D341Med (cell line): ENCODE results near the gene ABHD18.
"Not testable (repeated sequence)": the region's sequence is repeated elsewhere in the genome, so short reads cannot be mapped to it uniquely, and the experiment has no call there.

Source experiments
- DNase-seq: peaks from one replicate; pipeline ENCODE4 v3.0.0; 2012; ENCODE audit warnings: low spot score

Gene ABHD18

DNA sequence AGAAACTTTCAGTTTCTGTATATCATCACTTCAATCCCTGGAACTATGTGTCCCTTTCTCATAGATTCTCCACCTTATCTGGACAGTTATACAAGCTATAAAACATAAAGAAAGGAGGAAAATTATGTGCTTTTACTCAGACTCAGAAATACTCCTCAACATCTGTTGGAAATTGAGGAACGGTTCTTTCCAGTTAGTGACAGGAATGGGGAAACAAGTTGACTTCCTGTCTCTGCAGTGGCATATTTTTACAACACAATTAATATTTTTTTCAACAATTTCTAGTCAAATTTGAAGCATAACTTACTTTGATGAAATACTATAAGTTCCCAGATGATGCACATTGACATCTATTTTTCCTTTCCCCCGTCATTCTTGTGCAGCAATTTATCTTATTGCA, 27.9 kb downstream of the ABHD18 start:
- no peak for DNase-seq

DNA sequence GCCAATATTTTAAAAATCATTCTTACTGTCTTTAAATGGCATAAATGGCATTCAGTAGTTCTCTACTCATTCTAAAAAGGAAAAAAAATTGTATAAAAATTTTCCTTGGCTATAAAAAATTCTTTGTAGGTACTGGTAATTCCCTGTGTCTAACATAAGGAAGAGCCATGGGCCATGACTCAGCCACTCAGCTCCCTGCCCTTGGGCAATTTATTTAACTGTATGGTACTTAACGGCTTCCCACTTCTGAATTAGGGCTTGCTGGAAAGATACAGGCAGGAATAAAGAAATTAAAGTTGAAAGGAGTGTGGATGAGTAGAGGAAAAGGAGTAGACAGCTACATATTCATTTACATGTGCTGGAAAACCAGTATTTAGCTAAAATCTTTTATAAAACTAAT, 30.6 kb downstream of the ABHD18 start:
- no peak for DNase-seq

DNA sequence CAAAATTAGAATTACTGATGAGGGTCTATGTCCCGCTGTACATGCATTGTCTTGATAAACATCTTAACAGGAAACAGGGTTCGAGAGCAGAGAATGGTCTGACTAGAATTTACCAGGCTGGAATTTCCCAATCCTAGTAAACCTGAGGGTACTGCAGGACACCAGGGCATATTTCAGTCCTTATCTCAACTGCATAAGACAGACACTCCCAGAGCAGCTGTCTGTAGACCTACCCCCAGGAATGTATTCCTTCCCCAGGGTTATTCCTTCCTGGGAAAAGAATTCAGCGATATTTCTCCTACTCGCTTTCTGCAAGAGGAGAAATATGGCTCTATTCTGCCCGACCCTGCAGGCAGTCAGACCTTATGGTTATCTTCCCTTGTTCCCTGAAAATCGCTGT, 31.3 kb downstream of the ABHD18 start:
- DNase-seq = not testable (repeated sequence)

DNA sequence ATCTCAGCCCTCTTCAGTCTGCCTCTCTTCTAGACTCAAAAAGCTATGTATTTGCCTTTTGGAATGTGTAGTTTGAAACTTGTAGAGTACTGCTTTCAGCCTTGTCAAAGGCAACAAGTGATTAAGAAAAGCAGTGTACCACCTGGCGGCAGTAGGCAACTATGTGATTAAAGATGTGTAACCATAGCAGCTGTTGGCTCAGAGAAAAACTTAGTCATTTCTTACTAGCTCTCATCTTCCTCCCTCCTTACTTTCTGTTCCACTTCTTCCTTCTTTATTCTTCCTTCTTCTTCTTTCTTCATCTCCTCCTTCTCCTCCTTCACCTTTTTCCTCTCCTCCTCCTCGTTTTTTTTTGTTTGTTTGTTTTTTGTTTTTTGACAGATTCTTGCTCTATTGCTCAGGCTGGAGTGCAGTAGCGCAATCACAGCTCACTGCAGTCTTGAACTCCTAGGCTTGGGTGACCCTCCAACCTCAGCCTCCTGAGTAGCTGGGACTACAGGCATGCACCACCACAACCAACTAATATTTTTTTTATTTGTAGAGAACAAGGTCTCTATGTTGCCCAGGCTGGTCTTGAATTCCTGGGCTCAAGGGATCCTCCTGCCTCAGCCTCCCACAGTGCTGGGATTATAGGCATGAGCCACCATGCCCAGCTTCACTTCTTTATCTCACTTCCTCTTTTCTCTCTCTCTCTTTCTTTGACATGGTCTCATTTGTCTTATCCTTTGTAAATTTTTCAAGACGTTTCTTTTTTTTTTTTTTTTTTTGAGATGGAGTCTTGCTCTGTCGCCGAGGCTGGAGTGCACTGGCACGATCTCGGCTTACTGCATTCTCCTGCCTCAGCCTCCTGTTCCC, 32.6 kb downstream of the ABHD18 start:
- DNase-seq = peak; percentile 50

DNA sequence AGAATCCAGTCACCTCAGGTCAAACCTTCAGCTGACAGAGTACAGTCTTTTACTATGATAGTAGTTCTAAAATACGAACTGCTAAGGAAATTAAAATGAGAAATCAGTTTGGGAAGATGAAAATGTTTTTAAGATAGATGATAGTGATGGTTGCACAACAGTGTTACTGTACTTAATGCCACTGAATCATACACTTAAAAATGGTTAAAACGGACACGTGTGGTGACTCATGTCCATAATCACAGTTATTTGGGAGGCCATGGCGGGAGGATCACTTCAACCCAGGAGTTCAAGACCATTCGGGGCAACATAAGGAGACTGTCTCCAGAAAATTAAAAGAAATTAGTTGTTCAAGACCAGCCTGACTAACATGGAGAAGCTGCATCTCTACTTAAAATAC, 41.4 kb downstream of the ABHD18 start:
- no peak for DNase-seq

DNA sequence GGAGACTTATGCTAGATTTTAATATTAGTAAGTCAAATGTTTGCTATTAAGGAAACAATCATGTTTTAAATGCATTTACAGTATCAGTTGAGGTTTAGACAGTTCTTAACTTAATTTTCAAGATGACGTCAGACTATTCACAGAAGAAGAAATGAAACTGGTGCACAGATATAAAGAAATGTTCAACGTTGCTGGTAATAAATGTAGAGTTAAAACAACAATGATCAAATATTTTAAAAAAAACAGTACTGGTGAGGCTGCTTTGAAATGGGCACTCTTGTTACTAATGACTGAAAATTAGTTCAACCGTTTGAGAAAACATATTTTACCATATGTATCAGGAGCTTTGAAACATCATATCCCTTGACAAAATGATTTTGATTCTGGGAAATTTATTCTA, 44.2 kb downstream of the ABHD18 start:
- DNase-seq = no peak

DNA sequence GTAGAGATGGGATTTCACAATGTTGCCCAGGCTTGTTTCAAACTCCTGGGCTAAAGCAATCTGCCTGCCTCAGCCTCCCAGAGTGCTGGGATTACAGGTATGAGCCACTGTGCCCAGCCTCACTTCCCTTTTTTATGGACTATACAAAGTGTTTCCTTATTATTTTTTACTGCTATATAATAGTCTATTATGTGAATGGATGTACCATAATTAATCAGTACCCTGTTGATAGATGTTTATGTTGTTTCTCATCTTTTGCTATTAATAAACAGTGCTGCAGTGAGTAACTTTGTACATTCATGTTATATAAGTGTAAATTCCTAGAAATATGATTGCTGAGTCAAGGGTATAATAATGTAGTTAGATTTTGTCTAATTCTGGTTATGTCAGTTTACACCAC, 60.1 kb downstream of the ABHD18 start:
- DNase-seq = no peak

DNA sequence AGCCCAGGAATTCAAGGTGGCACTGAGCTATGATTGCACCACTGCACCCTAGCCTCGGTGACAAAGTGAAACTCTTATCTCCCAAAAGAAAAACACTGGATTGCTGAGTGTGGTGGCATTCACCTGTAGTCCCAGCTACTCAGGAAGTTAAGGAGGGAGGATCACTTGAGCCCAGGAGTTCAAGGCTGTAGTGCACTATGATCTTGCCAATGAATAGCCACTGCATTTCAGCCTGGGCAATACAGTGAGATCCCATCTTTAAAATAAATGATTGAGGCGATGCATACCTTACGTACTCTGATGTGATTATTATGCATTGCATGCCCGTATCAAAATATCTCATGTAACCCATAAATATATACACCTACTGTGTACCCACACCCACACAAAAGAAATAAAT, 64.7 kb downstream of the ABHD18 start:
- no peak for DNase-seq

DNA sequence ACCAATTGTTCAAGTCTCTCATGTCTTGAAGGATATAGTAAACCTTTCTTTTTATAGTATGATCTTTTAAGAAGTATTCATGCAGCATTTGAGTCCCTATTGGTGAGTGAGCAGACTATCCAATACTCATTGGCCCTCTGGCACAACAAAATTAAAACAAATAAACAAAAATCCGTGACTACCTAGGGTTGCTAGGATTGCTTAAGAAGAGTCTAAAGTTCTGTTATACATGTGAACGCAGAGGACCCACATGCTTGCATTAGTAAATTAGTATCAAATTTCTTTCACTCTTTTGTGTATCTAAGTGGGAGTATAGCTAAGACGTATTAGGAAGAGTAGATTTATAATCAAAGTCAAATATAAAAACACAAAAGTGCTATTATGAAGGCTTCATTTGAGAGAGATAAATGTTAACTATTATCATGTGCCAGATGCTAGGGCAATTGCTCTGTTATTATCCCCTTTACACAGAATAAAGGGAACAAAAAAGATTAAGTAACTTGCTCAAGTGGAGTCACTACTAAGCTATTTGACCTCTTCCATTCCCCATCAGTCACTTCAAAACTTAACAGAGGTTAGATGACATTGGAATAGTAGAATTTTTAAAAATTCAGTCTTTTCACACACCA, 66.7 kb downstream of the ABHD18 start:
- no peak for DNase-seq

DNA sequence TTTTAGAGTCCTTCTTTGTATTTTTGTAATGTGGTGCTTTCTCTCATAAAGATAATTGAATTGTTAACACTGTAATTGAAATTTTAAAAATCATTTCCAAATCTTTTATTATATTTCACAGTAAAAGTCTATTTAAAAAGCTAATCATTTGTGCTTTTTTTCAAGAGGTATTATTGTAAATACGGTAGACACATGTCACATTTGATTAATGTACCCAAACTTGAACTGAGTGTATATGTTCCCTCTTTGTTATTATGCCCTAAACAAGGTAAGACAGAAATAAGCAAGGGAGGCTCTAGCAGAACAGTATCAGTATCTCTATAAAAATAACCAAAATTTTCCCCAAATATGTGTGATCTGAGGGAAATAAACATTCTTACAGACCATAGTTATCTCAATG, 74.4 kb downstream of the ABHD18 start:
- DNase-seq = no peak

DNA sequence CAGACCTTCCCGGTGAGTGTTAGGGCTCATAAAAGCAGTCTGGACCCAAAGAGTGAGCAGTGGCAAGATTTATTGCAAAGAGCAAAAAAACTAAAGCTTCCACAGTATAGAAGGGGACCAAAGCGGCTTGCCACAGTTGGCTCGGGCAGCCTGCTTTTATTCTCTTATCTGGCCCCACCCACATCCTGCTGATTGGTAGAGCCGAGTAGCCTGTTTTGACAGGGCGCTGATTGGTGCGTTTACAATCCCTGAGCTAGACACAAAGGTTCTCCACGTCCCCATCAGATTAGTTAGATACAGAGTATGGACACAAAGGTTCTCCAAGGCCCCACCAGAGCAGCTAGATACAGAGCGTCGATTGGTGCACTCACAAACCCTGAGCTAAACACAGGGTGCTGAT, 81.8 kb downstream of the ABHD18 start:
- DNase-seq = not testable (repeated sequence)

DNA sequence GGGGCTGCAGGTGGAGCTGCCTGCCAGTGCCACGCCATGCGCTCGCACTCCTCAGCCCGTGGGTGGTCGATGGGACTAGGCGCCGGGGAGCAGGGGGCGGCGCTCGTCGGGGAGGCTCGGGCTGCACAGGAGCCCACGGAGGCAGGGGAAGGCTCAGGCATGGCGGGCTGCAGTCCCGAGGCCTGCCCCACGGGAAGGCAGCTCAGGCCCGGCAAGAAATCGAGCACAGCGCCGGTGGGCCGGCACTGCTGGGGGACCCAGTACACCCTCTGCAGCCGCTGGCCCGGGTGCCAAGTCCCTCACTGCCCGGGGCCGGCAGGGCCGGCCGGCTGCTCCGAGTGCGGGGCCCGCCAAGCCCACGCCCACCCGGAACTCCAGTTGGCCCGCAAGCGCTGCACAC, 82.3 kb downstream of the ABHD18 start:
- not testable (repeated sequence) for DNase-seq

DNA sequence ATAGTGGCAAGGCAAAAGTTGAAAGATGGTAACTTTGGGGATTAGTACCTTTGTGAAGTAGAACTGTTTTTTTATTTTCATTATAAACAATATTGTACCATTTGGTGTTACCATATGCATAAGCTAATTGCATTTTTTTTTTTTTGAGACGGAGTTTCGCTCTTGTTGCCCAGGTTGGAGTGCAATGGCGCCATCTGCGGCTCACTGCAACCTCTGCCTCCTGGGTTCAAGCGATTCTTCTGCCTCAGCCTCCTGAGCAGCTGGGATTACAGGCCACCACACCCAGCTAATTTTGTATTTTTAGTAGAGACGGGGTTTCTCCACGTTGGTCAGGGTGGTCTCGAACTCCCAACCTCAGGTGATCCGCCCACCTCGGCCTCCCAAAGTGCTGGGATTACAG, 86.0 kb downstream of the ABHD18 start:
- not testable (repeated sequence) for DNase-seq

DNA sequence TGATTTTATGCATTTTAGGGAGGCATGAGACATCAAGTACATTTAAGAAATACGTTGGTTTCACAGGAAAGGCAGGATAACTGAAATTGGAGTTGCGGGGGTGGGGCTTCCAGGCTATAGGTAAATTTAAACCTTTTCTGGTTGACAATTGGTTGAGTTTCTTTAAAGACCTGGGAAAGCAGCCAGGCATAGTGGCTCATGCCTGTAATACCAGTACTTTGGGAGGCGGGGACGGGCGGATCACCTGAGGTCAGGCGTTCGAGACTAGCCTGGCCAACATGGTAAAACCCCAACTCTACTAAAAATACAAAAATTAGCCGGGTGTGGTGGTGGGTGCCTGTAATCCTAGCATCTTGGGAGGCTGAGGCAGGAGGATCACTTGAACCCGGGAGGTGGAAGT, 89.7 kb downstream of the ABHD18 start:
- not testable (repeated sequence) for DNase-seq

DNA sequence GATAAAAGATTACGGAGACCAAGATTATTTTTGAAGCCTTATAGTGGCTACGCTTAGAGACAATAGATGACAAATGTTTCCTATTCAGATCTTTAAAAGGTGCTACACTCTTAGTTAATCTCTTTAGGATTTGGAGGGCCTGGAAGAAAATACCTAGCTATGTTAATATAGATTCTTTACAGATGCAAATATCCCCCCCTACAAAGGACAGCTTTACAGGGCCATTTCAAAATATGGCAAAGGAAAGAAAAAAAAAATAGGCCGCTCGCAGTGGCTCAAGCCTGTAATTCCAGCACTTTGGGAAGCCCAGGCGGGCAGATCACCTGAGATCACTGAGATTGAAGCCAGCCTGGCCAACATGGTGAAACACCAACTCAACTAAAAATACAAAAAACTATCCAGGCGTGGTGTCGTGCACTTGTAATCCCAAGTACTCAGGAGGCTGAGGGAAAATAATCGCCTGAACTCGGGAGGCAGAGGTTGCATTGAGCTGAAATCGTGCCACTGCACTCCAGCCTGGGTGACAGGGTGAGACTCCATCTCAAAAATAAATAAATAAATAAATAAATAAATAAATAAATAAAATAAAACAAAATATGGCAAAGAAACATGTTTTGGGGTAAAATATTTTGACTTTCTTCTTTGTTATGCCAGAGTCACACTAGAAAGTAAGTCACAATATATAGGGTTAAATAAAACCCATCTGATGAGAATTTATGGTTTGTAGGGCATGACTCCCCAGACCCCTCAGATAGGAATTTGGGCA, 90.4 kb downstream of the ABHD18 start:
- DNase-seq = not testable (repeated sequence)

DNA sequence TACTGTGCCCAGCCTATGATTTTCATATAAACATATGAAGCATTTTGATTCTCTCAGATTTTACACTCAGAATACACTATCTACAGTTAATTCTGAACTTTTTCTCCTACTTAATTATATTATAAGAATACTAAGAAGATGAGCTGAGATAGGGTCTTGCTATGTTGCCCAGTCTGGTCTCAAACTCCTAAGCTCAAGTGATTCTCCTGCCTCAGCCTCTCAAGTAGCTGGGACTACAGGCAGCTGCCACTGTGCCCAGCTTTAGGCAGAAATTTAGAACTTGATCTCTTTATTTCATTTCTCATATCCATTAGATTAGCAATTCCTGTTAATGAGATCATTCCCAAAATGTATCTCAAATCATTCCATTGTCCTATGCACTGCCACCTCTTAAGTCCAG, 91.2 kb downstream of the ABHD18 start:
- DNase-seq = no peak

DNA sequence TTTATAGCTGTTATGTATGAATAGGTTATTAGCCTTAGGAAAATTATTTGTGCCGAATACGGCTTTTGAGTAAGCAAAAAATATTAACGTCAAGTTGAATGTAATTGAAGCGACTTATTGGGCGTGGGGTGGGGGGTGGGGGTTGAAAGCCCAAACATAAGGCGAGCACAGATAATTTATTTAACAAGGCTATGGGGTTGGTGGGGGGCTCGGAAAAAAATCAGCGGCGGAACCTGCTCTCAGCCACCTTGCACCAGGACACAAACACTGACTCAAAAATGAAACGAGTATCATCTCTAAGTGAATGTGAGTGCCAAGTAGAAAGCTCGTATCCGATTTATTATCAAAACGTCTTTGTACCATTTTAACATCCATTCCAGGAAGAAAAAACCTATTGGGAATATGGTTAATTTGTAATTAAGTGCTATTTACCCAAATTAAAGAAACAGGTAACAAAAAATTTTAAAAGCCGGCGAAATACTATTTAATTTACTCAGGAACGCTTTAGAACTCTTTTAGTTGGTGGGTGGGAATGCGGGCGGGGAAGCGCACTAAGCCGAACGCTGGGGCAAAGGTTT, 95.0 kb downstream of the ABHD18 start:
- peak; percentile 19 for DNase-seq

DNA sequence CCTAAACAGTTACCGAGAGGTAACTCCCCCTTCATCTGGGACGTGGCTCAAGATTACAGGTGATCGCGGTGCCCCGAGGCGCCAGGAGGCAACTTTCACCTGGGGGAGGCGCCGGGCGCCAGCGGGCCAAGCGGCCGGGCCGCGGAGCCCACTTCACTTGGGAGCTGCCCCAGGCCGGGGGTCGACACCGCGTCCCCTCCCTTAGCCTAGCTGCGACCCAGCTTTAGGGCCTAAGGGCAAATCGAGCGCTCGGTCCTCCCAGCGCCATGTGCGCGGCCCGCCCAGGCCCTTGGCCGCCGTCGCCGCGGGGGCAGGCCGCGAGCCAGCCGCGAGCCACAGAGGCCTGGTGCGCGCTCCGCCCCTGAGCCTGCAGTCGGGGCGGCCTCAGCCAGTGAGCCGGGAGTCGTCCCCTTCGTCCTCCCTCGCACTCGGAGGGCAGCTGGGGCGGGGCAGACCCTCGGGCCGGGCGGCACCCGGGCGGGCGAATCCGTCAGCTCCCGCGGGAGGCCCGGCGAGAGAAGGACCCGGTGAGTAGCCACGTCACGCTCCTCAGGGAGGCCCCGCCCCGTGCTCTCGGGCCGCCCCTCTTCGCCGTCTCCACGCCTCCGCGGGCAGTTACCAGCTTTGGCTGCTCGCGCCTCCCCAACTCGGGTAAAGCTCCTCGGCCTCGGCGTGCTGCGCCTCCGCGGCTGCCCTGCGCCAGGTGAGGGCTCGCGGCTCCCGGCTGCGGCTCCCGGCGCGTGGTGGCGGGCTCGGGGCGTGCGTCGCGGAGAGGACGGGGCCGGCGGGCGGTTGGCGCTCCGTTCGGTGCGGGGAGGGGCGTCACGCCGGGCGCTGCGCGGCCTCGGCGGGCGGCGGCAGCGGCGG, 95.7 kb downstream of the ABHD18 start, which contains the start of gene LARP1B:
LARP1B (plus strand) TSS at position 614 of the 867 bp plus-strand sequence. CDS start 13,640 bp downstream, outside the sequence.
- DNase-seq = peak; percentile 98

DNA sequence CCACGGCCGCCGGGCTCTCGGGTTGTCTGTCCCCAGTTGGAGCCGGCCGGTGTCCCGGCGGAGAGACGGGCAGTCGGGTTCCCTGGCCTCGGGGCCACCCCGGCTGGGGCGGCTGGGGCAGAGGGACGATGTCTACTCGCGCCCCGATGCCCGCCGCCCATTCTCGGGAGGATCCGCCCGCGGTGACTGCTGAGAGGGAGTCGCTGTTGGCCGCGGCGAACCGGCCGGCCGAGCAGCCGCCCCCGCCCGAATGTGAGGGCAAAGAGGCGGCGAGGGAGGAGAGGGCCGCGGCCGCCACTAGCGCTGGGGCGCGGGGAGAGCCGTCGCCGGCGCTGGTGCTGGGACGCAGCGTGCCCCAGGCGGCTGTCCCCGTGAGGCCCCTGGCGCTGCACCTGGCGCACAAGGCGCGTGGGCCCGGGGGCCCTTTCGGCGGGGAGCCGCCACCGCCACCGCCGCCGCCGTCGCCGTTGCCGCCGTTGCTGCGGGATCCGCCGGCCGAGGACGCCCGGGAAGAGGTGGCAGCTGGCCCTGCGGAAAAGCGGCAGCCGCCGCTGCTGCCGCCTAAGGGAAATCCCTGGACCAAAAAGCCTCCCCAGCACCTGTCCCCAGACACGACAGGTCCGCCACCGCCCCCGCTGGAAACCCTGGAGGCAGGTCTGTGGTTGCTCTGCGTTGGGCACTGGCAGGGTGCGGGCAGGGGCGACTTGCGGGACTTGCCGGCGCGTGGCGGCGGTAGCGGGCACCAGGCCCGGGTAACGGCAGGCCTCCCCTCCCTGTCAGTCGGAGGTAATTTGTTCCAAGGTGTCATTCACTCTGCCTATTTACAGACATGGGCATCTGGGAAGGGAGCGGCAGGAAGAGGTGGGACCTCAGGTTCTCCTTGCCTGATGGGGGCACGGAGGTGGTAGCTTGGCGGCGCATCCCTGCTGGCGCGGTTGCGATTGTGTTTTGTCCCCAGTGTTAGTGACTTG, 96.6 kb downstream of the ABHD18 start:
- peak; percentile 78 for DNase-seq

DNA sequence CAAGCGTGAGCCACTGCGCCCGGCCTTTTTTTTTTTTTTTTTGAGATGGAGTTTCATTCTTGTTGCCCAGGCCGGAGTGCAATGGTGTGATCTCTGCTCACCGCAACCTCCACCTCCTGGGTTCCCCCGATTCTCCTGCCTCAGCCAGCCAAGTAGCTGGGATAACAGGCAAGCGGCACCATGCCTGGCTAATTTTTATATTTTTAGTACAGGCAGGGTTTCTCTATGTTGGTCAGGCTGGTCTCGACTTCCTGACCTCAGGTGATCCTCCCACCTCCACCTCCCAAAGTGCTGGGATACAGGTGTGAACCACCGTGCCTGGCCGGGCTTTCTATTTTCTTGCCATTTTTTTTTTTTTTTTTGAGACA, 101.2 kb downstream of the ABHD18 start:
- not testable (repeated sequence) for DNase-seq
